HUES48 (cell line): Measurements from ENCODE around the gene AATK.

ENCODE experiments used
- H3K27ac ChIP-seq: one replicate; pipeline ENCODE4 v1.7.0; 2013; ENCODE audit warnings: low read depth, low read length, inconsistent platforms
- H3K27me3 ChIP-seq: 2 replicates; pipeline ENCODE4 v1.6.1; 2013; ENCODE audit warnings: mild to moderate bottlenecking, low read length; ENCODE audit not compliant: control insufficient read depth, insufficient read depth
- H3K36me3 ChIP-seq: 2 replicates; pipeline ENCODE4 v1.6.1; 2013; ENCODE audit warnings: low read length; ENCODE audit not compliant: control insufficient read depth, insufficient read depth
- H3K4me1 ChIP-seq: 2 replicates; pipeline ENCODE4 v1.6.1; 2013; ENCODE audit warnings: mild to moderate bottlenecking, low read length; ENCODE audit not compliant: control insufficient read depth, insufficient read depth
- H3K4me3 ChIP-seq: 2 replicates; pipeline ENCODE4 v1.5.1; 2013; ENCODE audit warnings: mild to moderate bottlenecking, low read depth, low read length
- H3K9ac ChIP-seq: 2 replicates; pipeline ENCODE4 v1.6.1; 2013; ENCODE audit warnings: mild to moderate bottlenecking, low read depth, low read length, moderate library complexity
- H3K9me3 ChIP-seq: 2 replicates; pipeline ENCODE4 v1.6.1; 2013; ENCODE audit warnings: low read length; ENCODE audit not compliant: control insufficient read depth, insufficient read depth

AATK gene

GRCh38 chr17:81189016-81189415 is 23.0 kb upstream of the AATK start:
- no peak overlapping the region for H3K4me3 ChIP-seq
- no peak overlapping the region for H3K9ac ChIP-seq
- no peaks in the 10 kb centered on the region for H3K9me3 ChIP-seq
- no peaks in the 10 kb centered on the region for H3K27me3 ChIP-seq
- no peak overlapping the region for H3K27ac ChIP-seq
- H3K4me1 ChIP-seq: no peaks in the 10 kb centered on the region
- peaks cover 29% of the 10 kb centered on the region for H3K36me3 ChIP-seq

DNA sequence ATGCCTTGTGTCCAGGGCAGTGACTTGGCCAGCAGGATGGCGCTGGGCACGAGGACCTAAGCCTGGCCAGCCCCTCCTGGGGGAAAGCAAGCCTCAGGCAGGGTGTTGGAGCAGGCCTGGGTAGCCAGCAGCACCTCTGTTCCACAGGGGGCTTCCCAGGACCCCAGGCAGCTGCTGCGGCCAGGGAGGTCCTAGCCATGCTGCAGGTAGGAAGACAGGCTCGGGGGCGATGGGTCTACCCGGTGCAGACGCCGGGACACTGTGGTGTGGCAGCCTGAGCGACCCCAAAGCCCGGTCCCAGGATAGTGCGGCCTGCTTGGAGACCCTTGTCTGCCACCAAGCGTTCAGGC is 22.4 kb upstream of the AATK start:
- no peaks in the 10 kb centered on the region for H3K27me3 ChIP-seq
- no peaks in the 10 kb centered on the region for H3K4me1 ChIP-seq
- H3K27ac ChIP-seq: no peak overlapping the region
- H3K4me3 ChIP-seq: no peak overlapping the region
- no peaks in the 10 kb centered on the region for H3K9me3 ChIP-seq
- peaks cover 26% of the 10 kb centered on the region for H3K36me3 ChIP-seq
- no peak overlapping the region for H3K9ac ChIP-seq

DNA sequence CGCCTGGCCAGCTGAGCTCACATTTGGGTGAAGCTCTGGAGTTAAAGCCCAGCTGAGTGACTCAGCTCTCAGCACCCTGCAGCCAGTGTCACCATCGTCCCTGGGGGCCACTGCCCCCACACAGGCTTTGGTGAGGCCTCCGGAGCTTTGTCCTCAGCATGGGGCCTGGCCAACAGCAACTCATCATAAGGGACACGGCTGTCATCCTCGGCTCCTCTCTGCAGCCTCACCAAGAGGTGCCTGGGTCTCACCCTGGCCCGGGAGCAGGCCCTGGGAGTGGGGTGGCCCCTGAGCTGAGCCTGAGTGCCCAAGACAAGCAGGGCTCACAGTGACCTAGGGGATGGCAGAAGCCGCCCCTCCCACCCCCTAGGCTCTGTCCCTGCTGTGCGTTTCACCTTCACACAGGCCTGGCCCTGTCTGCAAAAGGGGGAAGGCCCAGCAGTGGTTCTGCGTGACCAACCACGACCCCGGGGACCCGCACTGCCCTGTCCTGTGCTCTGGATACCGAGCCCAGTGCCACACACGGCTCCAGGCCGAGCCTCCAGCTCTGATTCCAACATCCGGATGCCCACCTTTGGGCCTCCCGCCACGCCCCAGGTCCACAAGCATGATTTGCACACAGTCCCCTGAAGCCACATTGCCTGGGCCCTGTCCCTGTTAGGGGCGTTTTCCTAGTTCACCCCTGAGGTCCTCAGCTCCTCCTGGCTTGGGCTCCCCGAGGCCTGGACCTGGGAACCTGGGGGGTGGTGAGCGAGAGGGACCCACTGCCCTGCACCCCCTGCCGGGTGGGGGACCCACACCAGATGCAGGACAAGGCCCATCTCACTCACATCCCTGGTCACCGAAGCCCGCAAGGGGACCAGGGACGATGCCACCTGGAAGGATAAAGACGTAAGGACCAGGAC is 21.8 kb upstream of the AATK start:
- Histone ChIP-seq H3K9ac (no peak overlapping the region), H3K27ac (no peak overlapping the region)

GRCh38 chr17:81187120-81187519 is 21.1 kb upstream of the AATK start:
- Histone ChIP-seq H3K9me3 (no peaks in the 10 kb centered on the region), H3K27ac (no peak overlapping the region), H3K27me3 (no peaks in the 10 kb centered on the region), H3K4me1 (no peaks in the 10 kb centered on the region), H3K9ac (no peak overlapping the region), H3K4me3 (no peak overlapping the region), H3K36me3 (peaks cover 23% of the 10 kb centered on the region)

More for the DNA sequence above, 21.8 kb upstream of the AATK start:
- no peak overlapping the region for H3K4me3 ChIP-seq
- H3K4me1 ChIP-seq: no peaks in the 10 kb centered on the region
- peaks cover 23% of the 10 kb centered on the region for H3K36me3 ChIP-seq
- H3K27me3 ChIP-seq: no peaks in the 10 kb centered on the region
- no peaks in the 10 kb centered on the region for H3K9me3 ChIP-seq

- Histone ChIP-seq H3K9me3 (no peaks in the 10 kb centered on the region), H3K36me3 (peaks cover 23% of the 10 kb centered on the region), H3K4me1 (no peaks in the 10 kb centered on the region), H3K9ac (no peak overlapping the region), H3K27ac (no peak overlapping the region), H3K27me3 (no peaks in the 10 kb centered on the region), H3K4me3 (no peak overlapping the region)
Measured at GRCh38 chr17:81186203-81186602, 20.2 kb upstream of the AATK start.

GRCh38 chr17:81184555-81184954 is 18.5 kb upstream of the AATK start:
- Histone ChIP-seq H3K27ac (no peak overlapping the region), H3K4me1 (no peaks in the 10 kb centered on the region), H3K9ac (no peak overlapping the region), H3K9me3 (no peaks in the 10 kb centered on the region), H3K4me3 (no peak overlapping the region), H3K36me3 (peaks cover 13% of the 10 kb centered on the region), H3K27me3 (no peaks in the 10 kb centered on the region)

DNA sequence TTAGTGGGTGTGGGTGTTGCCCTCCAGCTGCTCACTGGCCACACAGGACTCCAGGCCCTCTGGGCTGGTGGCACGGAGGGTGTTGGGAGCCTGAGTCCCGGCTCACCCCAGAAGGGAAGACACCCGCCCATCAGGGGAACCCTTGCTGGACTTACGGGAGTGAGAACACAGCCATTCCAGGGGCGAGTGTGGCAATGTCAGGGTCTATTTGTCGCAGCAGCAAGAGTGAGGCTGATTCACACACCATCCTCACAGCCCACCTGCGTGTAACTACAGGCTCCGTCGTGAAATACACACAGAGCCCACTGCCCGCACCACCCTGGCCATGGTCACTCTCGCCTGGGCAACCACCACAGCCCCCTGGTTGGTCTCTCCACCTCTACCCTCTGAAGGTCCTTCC is 17.8 kb upstream of the AATK start:
- Histone ChIP-seq H3K9ac (no peak overlapping the region), H3K4me1 (no peaks in the 10 kb centered on the region), H3K36me3 (peaks cover 6% of the 10 kb centered on the region; the same call in 1 of the 2 replicates), H3K4me3 (no peak overlapping the region), H3K9me3 (no peaks in the 10 kb centered on the region), H3K27me3 (no peaks in the 10 kb centered on the region), H3K27ac (no peak overlapping the region)

GRCh38 chr17:81183316-81183715 is 17.3 kb upstream of the AATK start:
- Histone ChIP-seq H3K9ac (no peak overlapping the region), H3K27me3 (no peaks in the 10 kb centered on the region), H3K9me3 (no peaks in the 10 kb centered on the region), H3K36me3 (peaks cover 1% of the 10 kb centered on the region; the same call in 1 of the 2 replicates), H3K4me1 (no peaks in the 10 kb centered on the region), H3K4me3 (no peak overlapping the region), H3K27ac (no peak overlapping the region)

GRCh38 chr17:81182596-81182995 is 16.6 kb upstream of the AATK start:
- no peaks in the 10 kb centered on the region for H3K36me3 ChIP-seq
- H3K27ac ChIP-seq: no peak overlapping the region
- no peak overlapping the region for H3K9ac ChIP-seq
- no peaks in the 10 kb centered on the region for H3K4me1 ChIP-seq
- H3K4me3 ChIP-seq: no peak overlapping the region
- H3K27me3 ChIP-seq: no peaks in the 10 kb centered on the region
- H3K9me3 ChIP-seq: no peaks in the 10 kb centered on the region

DNA sequence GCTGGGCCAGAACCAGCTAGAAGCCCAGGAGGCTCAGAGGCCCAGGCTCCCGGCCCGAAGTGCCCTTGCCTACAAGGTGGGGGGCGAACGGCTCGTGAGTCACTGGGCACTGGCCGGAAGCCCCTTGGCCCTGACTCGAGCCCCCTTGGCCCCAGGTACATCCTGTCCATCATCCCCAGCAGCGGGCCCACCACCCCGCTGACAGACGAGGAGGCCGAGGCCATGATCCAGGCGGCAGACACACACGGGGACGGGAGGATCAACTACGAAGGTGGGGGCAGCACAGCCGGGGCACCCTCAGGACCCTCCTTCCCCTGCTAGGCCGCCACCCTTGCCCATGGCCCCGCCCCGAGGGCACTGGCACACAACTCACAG is 15.8 kb upstream of the AATK start:
- no peaks in the 10 kb centered on the region for H3K36me3 ChIP-seq
- no peak overlapping the region for H3K9ac ChIP-seq
- no peaks in the 10 kb centered on the region for H3K9me3 ChIP-seq
- H3K27ac ChIP-seq: no peak overlapping the region
- H3K4me3 ChIP-seq: no peak overlapping the region
- no peaks in the 10 kb centered on the region for H3K4me1 ChIP-seq
- no peaks in the 10 kb centered on the region for H3K27me3 ChIP-seq

DNA sequence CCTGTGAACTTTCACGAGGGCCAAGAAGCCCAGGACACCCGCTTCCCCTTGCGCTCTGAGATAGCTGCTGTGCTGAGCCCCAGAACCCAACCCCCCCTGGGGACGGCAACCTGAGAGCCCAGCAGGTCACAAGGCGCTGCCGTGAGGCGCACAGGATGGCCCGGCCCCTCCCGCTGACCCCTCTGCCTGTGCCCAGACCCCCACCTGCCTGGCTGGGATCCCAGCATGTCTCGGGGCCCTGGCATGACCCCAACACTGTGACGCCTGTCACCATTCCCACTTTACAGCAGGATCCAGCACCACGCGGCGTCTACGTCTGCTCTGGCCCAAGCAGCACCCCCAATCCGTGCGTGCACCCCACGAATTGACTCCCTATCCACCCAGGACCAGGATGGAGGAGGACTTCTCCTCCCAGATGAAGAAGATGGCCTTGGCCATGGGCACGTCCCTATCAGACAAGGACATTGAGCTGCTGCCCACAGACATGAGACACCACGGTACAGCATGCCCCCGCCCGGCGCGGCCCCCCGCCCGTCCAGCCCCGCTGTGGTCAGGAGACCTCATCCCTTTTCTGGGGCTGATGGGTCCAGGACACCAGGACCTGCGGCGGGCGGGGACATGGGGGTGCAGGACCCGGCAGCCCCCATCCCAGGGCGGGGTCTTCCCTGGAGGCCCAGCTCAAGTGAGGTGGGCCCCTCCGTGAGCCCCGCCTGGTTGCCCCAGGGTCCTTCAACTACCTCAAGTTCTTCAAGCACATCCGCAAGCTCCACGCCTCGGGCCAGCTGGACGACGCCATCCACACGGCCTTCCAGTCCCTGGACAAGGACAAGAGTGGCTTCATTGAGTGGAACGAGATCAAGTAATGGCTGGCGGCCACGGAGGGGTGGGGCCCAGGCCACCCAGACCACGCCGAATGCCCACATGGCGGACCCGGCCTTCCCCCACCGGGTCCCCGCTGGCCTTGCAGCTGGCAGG is 15.1 kb upstream of the AATK start:
- Histone ChIP-seq H3K27ac (no peak overlapping the region), H3K9ac (no peak overlapping the region), H3K27me3 (no peaks in the 10 kb centered on the region), H3K9me3 (no peaks in the 10 kb centered on the region), H3K4me1 (no peaks in the 10 kb centered on the region), H3K36me3 (no peaks in the 10 kb centered on the region), H3K4me3 (no peak overlapping the region)
